ENCODE results near the gene KCNMB3.

Gene KCNMB3

DNA sequence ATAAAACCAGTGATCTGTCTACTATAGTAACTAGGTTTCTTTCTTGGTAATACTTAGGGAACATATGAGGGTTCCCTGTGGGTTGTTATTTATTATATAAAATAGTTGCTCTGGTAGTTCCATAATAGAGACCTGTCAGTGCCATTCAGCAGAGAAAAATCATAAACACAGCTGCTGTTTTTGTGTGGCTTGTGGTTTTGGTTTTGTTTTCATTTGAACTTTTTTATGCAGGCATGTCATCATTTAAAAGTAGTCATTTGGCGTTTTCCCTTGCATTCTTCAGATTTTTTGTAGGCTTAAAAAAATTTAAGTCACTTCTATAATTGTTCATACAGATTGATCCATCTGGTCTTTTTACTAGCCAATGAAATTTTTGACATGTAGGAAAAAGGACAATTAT lies 54.8 kb downstream of the KCNMB3 start:
- DNase-seq (ENCODE audit: low spot score) = no peak

DNA sequence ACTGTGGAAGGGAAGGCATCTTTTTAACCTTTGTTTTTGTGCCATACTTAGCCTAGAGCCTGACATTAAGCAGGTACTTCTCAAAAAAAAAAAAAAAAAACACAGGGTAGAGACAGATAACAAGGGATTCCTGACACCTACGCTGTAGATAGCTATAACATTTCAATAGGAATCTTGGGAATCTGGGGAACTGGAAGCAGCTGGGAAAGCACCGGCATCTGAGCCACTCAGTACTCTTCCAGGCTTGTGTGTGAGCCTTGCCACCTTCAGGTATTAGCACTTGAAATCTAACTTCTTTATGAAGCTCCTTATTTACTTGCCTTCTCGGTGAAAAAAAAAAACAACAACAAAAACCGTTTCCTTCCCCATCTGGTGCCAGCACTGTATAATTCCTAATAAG lies 56.0 kb downstream of the KCNMB3 start:
- DNase-seq (ENCODE audit: low spot score) = no peak
